Measurements from ENCODE around the gene CAMSAP1.

GRCh38 chr9:135883410-135884089, 23.8 kb downstream of the CAMSAP1 start:
- TF ChIP-seq CTCF (IDR thresholded peaks at IDR 0.05 in 8 of 11, conservative IDR thresholded peaks at IDR 0.05 in 3 of 11) (no peak), POLR2A (IDR thresholded peaks at IDR 0.05) (no peak), POLR2AphosphoS5 (IDR thresholded peaks at IDR 0.05) (no peak)
